GM23338 (cell line): ENCODE measurements around the gene GIMAP4. TPM values are rescaled to one million over a fixed set of nuclear protein-coding genes. Genes with fewer than 3 reads are reported as not detected.

Source experiments
- ATAC-seq: fragments of 200-7000 bp; cut with Tn5 transposase; 3 replicates; pipeline ENCODE4 v1.9.1; 2020
- DNase-seq: peaks from one replicate; pipeline ENCODE4 v3.0.0-alpha.2; 2015; ENCODE audit warnings: low spot score
- H2AFZ ChIP-seq: fragments of 200-600 bp; sonication (generic); 2 replicates; pipeline ENCODE4 v1.8.0; 2016; ENCODE audit warnings: antibody characterized with exemption, mild to moderate bottlenecking, moderate library complexity
- H3F3A ChIP-seq: fragments of 200-600 bp; sonication (generic); replicated peaks from 2 replicates; pipeline ENCODE4 v1.8.0; 2017; ENCODE audit warnings: antibody characterized with exemption, mixed run types, low read depth
- H3K27ac ChIP-seq: fragments of 200-600 bp; sonication (generic); 2 replicates; pipeline ENCODE4 v1.6.1; 2016; ENCODE audit warnings: low read depth
- H3K27me3 ChIP-seq: fragments of 200-600 bp; sonication (generic); 2 replicates; pipeline ENCODE4 v1.8.0; 2016; ENCODE audit warnings: mild to moderate bottlenecking, mixed run types, moderate library complexity; ENCODE audit not compliant: insufficient read depth
- H3K36me3 ChIP-seq: fragments of 200-600 bp; sonication (generic); 2 replicates; pipeline ENCODE4 v1.8.0; 2016; ENCODE audit warnings: mild to moderate bottlenecking; ENCODE audit not compliant: insufficient read depth
- H3K4me1 ChIP-seq: fragments of 200-600 bp; sonication (generic); 2 replicates; pipeline ENCODE4 v1.8.0; 2016; ENCODE audit warnings: mild to moderate bottlenecking, moderate library complexity; ENCODE audit not compliant: insufficient read depth
- H3K4me2 ChIP-seq: fragments of 200-600 bp; sonication (generic); 2 replicates; pipeline ENCODE4 v1.7.1; 2017; ENCODE audit warnings: mixed run types
- H3K4me3 ChIP-seq: fragments of 200-600 bp; sonication (generic); 2 replicates; pipeline ENCODE4 v1.6.1; 2016; ENCODE audit warnings: mixed run types
- H3K79me2 ChIP-seq: fragments of 200-600 bp; sonication (generic); replicated peaks from 2 replicates; pipeline ENCODE4 v1.8.0; 2017; ENCODE audit warnings: mild to moderate bottlenecking; ENCODE audit not compliant: insufficient read depth
- H3K9me2 ChIP-seq: fragments of 200-600 bp; sonication (generic); 2 replicates; pipeline ENCODE4 v1.8.0; 2017; ENCODE audit not compliant: insufficient read depth
- H4K20me1 ChIP-seq: fragments of 200-600 bp; sonication (generic); replicated peaks from 2 replicates; pipeline ENCODE4 v1.8.0; 2017; ENCODE audit warnings: mild to moderate bottlenecking; ENCODE audit not compliant: insufficient read depth
- H3K27ac Mint-ChIP-seq: 2 replicates; pipeline ENCODE4 v1.8.0; 2020; ENCODE audit warnings: inconsistent platforms, mild to moderate bottlenecking, moderate library complexity, mixed read lengths
- H3K27me3 Mint-ChIP-seq: 3 replicates; pipeline ENCODE4 v1.8.0; 2022; ENCODE audit warnings: low read depth, mild to moderate bottlenecking, moderate library complexity, mixed read lengths, inconsistent platforms; ENCODE audit not compliant: insufficient read depth, poor library complexity
- H3K36me3 Mint-ChIP-seq: 3 replicates; pipeline ENCODE4 v1.8.0; 2021; ENCODE audit warnings: low read depth, mild to moderate bottlenecking, inconsistent platforms, moderate library complexity, mixed read lengths
- H3K4me1 Mint-ChIP-seq: 3 replicates; pipeline ENCODE4 v1.8.0; 2020; ENCODE audit warnings: mild to moderate bottlenecking, inconsistent platforms, mixed read lengths
- H3K4me3 Mint-ChIP-seq: 3 replicates; pipeline ENCODE4 v1.8.0; 2021; ENCODE audit warnings: moderate library complexity, mild to moderate bottlenecking, inconsistent platforms, mixed read lengths
- H3K9me3 Mint-ChIP-seq: 3 replicates; pipeline ENCODE4 v1.8.0; 2020; ENCODE audit warnings: moderate library complexity, mild to moderate bottlenecking, inconsistent platforms, mixed read lengths
- CREB1 ChIP-seq: fragments of 250-450 bp; sonication (Bioruptor Pico); IDR thresholded peaks from 2 replicates; pipeline ENCODE4 v1.5.0; 2020; ENCODE audit warnings: low read depth, mild to moderate bottlenecking, moderate library complexity
- CTCF ChIP-seq, 2 experiments: fragments of 200-600 bp in 1 of 2; sonication (generic) in 1 of 2; conservative IDR thresholded peaks; 2 replicates each; pipeline versions ENCODE4 v1.5.1 to v1.6.1; 2016 to 2017; ENCODE audit warnings: antibody characterized with exemption in 2 of 2, low read depth in 2 of 2, mild to moderate bottlenecking in 2 of 2, moderate library complexity in 1 of 2
- EZH2 ChIP-seq: fragments of 200-600 bp; sonication (generic); IDR thresholded peaks from one replicate; pipeline ENCODE4 v1.8.0; 2017; ENCODE audit warnings: antibody characterized with exemption, mild to moderate bottlenecking, low read depth; ENCODE audit not compliant: unreplicated experiment
- EZH2phosphoT487 ChIP-seq: fragments of 200-600 bp; sonication (generic); IDR thresholded peaks from one replicate; pipeline ENCODE4 v1.8.1; 2018; ENCODE audit warnings: antibody characterized with exemption; ENCODE audit not compliant: unreplicated experiment
- JUNB ChIP-seq: IDR thresholded peaks from one replicate; pipeline ENCODE4 v1.6.1; 2016; ENCODE audit warnings: antibody characterized with exemption; ENCODE audit not compliant: unreplicated experiment
- NANOG ChIP-seq: IDR thresholded peaks from 2 replicates; pipeline ENCODE4 v1.6.1; 2016; ENCODE audit warnings: antibody characterized with exemption, borderline replicate concordance
- POLR2AphosphoS5 ChIP-seq: IDR thresholded peaks from 2 replicates; pipeline ENCODE4 v1.6.1; 2016; ENCODE audit warnings: antibody characterized with exemption, low read depth
- STAT1 ChIP-seq: IDR thresholded peaks from one replicate; pipeline ENCODE4 v1.6.1; 2016; ENCODE audit warnings: antibody characterized with exemption; ENCODE audit not compliant: unreplicated experiment
- ZNF114 ChIP-seq: fragments of 250-450 bp; sonication (Bioruptor Pico); IDR thresholded peaks from 2 replicates; pipeline ENCODE4 v1.5.0; 2020; ENCODE audit warnings: mild to moderate bottlenecking, moderate library complexity
- ZNF331 ChIP-seq: fragments of 250-450 bp; sonication (Bioruptor Pico); IDR thresholded peaks from 2 replicates; pipeline ENCODE4 v1.5.0; 2020; ENCODE audit warnings: low read depth, mild to moderate bottlenecking, moderate library complexity
- polyA plus RNA-seq: library from polyadenylated mRNA; unstranded; fragments of >200 nt; fragmentation: Nextera tagmentation; extraction: Ambion mirVana; gene quantifications from 2 replicates; pipeline ENCODE4 v1.2.1, GENCODE V29; 2016
- total RNA-seq: library from RNA; depleted of rRNA; stranded (reverse); fragments of >200 nt; shearing (Covaris generic); gene quantifications from 2 replicates; pipeline ENCODE4 v1.2.3, GENCODE V29; 2014
- TF ChIP-seq, protein P1 (sequence below): IDR thresholded peaks from one replicate; pipeline ENCODE4 v1.6.1; 2018; ENCODE audit warnings: antibody characterized with exemption; ENCODE audit not compliant: unreplicated experiment
- TF ChIP-seq, protein P2 (sequence below): IDR thresholded peaks from 2 replicates; pipeline ENCODE4 v1.6.1; 2016; ENCODE audit warnings: antibody characterized with exemption
- TF ChIP-seq, protein P3 (sequence below): fragments of 250-450 bp; sonication (Bioruptor Pico); IDR thresholded peaks from 2 replicates; pipeline ENCODE4 v1.5.0; 2020; ENCODE audit warnings: mild to moderate bottlenecking, moderate library complexity

Gene GIMAP4
- total and polyA plus RNA-seq, 2 experiments from 2014 or later = not detected

DNA sequence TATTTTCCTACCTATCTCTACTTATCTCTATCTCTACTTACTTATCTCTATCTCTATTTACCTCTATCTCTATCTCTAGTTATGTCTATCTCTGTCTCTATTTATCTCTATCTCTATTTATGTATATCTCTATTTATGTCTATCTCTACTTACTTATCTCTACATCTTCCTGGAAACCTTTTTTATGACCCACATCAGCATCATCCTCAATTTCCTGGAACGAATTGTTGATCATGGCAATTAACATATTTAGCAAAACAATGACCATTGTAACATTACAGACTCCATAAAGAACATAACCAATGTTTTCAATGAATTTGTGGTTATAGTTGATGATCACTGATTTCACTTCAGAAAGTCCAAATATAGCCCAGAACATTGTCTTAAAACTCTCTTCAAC is 46.7 kb downstream of the GIMAP4 start:
- H3K4me3 Mint-ChIP-seq = no peak overlapping the region
- H3K36me3 ChIP-seq = no peaks in the 10 kb centered on the region
- DNase-seq (no peak), ATAC-seq (no peak)
- H2AFZ ChIP-seq = no peak overlapping the region
- no peaks in the 10 kb centered on the region for H3K79me2 ChIP-seq
- TF ChIP-seq CREB1 (CRISPR knock-in tag) (no peak), ZNF114 (no peak), EZH2 (no peak), POLR2AphosphoS5 (no peak), JUNB (no peak), EZH2phosphoT487 (no peak), STAT1 (no peak), NANOG (no peak), ZNF331 (CRISPR knock-in tag) (no peak), CTCF (conservative IDR thresholded peaks at IDR 0.05; ENCODE audit: low read depth in 2 of 2) (no peak)
- TF ChIP-seq, protein P1, sequence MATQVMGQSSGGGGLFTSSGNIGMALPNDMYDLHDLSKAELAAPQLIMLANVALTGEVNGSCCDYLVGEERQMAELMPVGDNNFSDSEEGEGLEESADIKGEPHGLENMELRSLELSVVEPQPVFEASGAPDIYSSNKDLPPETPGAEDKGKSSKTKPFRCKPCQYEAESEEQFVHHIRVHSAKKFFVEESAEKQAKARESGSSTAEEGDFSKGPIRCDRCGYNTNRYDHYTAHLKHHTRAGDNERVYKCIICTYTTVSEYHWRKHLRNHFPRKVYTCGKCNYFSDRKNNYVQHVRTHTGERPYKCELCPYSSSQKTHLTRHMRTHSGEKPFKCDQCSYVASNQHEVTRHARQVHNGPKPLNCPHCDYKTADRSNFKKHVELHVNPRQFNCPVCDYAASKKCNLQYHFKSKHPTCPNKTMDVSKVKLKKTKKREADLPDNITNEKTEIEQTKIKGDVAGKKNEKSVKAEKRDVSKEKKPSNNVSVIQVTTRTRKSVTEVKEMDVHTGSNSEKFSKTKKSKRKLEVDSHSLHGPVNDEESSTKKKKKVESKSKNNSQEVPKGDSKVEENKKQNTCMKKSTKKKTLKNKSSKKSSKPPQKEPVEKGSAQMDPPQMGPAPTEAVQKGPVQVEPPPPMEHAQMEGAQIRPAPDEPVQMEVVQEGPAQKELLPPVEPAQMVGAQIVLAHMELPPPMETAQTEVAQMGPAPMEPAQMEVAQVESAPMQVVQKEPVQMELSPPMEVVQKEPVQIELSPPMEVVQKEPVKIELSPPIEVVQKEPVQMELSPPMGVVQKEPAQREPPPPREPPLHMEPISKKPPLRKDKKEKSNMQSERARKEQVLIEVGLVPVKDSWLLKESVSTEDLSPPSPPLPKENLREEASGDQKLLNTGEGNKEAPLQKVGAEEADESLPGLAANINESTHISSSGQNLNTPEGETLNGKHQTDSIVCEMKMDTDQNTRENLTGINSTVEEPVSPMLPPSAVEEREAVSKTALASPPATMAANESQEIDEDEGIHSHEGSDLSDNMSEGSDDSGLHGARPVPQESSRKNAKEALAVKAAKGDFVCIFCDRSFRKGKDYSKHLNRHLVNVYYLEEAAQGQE = no peak
- TF ChIP-seq, protein P2, sequence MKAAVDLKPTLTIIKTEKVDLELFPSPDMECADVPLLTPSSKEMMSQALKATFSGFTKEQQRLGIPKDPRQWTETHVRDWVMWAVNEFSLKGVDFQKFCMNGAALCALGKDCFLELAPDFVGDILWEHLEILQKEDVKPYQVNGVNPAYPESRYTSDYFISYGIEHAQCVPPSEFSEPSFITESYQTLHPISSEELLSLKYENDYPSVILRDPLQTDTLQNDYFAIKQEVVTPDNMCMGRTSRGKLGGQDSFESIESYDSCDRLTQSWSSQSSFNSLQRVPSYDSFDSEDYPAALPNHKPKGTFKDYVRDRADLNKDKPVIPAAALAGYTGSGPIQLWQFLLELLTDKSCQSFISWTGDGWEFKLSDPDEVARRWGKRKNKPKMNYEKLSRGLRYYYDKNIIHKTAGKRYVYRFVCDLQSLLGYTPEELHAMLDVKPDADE = no peak
- TF ChIP-seq, protein P3, sequence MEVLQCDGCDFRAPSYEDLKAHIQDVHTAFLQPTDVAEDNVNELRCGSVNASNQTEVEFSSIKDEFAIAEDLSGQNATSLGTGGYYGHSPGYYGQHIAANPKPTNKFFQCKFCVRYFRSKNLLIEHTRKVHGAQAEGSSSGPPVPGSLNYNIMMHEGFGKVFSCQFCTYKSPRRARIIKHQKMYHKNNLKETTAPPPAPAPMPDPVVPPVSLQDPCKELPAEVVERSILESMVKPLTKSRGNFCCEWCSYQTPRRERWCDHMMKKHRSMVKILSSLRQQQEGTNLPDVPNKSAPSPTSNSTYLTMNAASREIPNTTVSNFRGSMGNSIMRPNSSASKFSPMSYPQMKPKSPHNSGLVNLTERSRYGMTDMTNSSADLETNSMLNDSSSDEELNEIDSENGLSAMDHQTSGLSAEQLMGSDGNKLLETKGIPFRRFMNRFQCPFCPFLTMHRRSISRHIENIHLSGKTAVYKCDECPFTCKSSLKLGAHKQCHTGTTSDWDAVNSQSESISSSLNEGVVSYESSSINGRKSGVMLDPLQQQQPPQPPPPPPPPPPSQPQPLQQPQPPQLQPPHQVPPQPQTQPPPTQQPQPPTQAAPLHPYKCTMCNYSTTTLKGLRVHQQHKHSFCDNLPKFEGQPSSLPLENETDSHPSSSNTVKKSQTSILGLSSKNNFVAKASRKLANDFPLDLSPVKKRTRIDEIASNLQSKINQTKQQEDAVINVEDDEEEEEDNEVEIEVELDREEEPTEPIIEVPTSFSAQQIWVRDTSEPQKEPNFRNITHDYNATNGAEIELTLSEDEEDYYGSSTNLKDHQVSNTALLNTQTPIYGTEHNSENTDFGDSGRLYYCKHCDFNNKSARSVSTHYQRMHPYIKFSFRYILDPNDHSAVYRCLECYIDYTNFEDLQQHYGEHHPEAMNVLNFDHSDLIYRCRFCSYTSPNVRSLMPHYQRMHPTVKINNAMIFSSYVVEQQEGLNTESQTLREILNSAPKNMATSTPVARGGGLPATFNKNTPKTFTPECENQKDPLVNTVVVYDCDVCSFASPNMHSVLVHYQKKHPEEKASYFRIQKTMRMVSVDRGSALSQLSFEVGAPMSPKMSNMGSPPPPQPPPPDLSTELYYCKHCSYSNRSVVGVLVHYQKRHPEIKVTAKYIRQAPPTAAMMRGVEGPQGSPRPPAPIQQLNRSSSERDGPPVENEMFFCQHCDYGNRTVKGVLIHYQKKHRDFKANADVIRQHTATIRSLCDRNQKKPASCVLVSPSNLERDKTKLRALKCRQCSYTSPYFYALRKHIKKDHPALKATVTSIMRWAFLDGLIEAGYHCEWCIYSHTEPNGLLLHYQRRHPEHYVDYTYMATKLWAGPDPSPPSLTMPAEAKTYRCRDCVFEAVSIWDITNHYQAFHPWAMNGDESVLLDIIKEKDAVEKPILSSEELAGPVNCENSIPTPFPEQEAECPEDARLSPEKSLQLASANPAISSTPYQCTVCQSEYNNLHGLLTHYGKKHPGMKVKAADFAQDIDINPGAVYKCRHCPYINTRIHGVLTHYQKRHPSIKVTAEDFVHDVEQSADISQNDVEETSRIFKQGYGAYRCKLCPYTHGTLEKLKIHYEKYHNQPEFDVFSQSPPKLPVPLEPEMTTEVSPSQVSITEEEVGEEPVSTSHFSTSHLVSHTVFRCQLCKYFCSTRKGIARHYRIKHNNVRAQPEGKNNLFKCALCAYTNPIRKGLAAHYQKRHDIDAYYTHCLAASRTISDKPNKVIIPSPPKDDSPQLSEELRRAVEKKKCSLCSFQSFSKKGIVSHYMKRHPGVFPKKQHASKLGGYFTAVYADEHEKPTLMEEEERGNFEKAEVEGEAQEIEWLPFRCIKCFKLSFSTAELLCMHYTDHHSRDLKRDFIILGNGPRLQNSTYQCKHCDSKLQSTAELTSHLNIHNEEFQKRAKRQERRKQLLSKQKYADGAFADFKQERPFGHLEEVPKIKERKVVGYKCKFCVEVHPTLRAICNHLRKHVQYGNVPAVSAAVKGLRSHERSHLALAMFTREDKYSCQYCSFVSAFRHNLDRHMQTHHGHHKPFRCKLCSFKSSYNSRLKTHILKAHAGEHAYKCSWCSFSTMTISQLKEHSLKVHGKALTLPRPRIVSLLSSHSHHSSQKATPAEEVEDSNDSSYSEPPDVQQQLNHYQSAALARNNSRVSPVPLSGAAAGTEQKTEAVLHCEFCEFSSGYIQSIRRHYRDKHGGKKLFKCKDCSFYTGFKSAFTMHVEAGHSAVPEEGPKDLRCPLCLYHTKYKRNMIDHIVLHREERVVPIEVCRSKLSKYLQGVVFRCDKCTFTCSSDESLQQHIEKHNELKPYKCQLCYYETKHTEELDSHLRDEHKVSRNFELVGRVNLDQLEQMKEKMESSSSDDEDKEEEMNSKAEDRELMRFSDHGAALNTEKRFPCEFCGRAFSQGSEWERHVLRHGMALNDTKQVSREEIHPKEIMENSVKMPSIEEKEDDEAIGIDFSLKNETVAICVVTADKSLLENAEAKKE (CRISPR knock-in tag) = no peak
- H3K4me3 ChIP-seq = no peak overlapping the region
- no peaks in the 10 kb centered on the region for H3K4me1 Mint-ChIP-seq
- no peak overlapping the region for H3K27ac ChIP-seq
- no peak overlapping the region for H3K27ac Mint-ChIP-seq
- H3K27me3 Mint-ChIP-seq = no peaks in the 10 kb centered on the region
- H3K27me3 ChIP-seq = no peaks in the 10 kb centered on the region
- H4K20me1 ChIP-seq = no peaks in the 10 kb centered on the region
- H3K4me1 ChIP-seq = no peaks in the 10 kb centered on the region
- H3K4me2 ChIP-seq = no peak overlapping the region
- peaks cover 4% of the 10 kb centered on the region; the same call in 1 of the 3 replicates for H3K9me3 Mint-ChIP-seq
- no peaks in the 10 kb centered on the region for H3K36me3 Mint-ChIP-seq
- no peaks in the 10 kb centered on the region for H3F3A ChIP-seq
- peaks cover 19% of the 10 kb centered on the region; the same call in 1 of the 2 replicates for H3K9me2 ChIP-seq
